ENCODE measurements around the gene ARID1B.

DNA sequence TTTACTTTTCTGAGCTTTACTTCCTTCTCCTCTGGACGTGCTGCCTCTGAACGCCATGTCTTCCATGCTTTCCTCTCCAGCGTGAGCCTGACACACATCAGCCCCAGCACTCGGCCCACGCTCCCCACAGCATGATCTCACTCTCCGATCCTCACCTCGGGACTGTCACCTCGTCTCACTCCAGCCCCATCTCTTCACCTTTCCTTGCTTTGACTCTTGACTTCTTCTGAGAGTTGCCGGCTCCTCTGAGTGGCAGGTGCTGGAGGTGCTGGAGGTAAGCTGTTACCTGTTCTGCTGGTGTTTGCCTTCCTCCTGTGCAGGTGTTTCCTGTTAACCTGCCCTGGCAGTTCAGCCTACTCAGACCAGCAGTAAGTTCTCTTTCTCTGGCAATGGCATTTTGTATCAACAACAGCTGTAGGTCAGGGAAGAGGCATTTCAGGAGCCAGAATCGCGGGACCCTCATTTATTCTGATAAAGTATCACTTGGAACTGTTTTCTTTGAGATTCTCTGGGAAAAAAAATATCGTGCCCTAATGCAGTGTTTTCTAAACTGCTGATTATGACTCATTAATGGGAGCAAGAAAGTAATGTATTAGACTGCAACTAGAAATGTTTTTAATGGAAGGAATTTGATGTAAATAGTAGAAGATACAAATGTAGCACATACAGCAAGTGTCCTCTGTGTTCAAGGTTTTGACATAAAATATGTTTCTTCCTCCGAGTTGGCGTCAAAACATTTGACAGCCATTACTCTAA lies 106.5 kb downstream of the ARID1B start:
- TF ChIP-seq EZH2 (IDR thresholded peaks at IDR 0.05; ENCODE audit: low read depth): no peak
- TF ChIP-seq, protein P1, sequence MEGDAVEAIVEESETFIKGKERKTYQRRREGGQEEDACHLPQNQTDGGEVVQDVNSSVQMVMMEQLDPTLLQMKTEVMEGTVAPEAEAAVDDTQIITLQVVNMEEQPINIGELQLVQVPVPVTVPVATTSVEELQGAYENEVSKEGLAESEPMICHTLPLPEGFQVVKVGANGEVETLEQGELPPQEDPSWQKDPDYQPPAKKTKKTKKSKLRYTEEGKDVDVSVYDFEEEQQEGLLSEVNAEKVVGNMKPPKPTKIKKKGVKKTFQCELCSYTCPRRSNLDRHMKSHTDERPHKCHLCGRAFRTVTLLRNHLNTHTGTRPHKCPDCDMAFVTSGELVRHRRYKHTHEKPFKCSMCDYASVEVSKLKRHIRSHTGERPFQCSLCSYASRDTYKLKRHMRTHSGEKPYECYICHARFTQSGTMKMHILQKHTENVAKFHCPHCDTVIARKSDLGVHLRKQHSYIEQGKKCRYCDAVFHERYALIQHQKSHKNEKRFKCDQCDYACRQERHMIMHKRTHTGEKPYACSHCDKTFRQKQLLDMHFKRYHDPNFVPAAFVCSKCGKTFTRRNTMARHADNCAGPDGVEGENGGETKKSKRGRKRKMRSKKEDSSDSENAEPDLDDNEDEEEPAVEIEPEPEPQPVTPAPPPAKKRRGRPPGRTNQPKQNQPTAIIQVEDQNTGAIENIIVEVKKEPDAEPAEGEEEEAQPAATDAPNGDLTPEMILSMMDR (conservative IDR thresholded peaks at IDR 0.05): no peak

All from PC-9 (cell line).